ENCODE data around the gene MCTS1. TPM values are rescaled to one million over a fixed set of nuclear protein-coding genes. Genes with fewer than 3 reads are reported as not detected.

The MCTS1 gene
- total RNA-seq, 1 experiment from 2014 or later: 27.7 TPM

GRCh38 chrX:120575379-120576114, 28.4 kb upstream of the MCTS1 start:
- no peak overlapping the region for H3T11ph ChIP-seq (ENCODE audit: low read length)
- H3K4me3 Mint-ChIP-seq: no peak overlapping the region
- peaks cover 26% of the 10 kb centered on the region for H3K9me3 ChIP-seq (ENCODE audit: control insufficient read depth, low read depth, low read length)
- no peaks in the 10 kb centered on the region for H3K79me2 ChIP-seq (ENCODE audit: insufficient read depth, low read length)
- H3K27me3 ChIP-seq (ENCODE audit: insufficient read depth, low read length): no peaks in the 10 kb centered on the region
- H2BK20ac ChIP-seq (ENCODE audit: low read depth, low read length, poor library complexity, severe bottlenecking): no peak overlapping the region
- H3K27ac ChIP-seq (ENCODE audit: insufficient read length, low read depth, low read length): no peak overlapping the region
- H3K36me3 Mint-ChIP-seq (ENCODE audit: insufficient read depth in 1 of 3, low read depth in 3 of 3): peaks cover 6 to 10% (median 7%) of the 10 kb centered on the region in 3 experiments; a peak in 5 of 7 replicates
- no peaks in the 10 kb centered on the region for H3K23me2 ChIP-seq (ENCODE audit: insufficient read length, low read depth, low read length, poor library complexity, severe bottlenecking)
- no peak overlapping the region for H3K27ac Mint-ChIP-seq
- H3K4me1 Mint-ChIP-seq: 0 out of 4 replicates have a peak, but pooled peaks cover 0 to 2% of the 10 kb centered on the region in 2 experiments
- no peak overlapping the region for H2BK12ac ChIP-seq (ENCODE audit: insufficient read length, low read depth, low read length)
- H3K4me2 ChIP-seq (ENCODE audit: insufficient read depth, insufficient read length, low read length): no peak overlapping the region
- no peak overlapping the region for H3K9ac ChIP-seq (ENCODE audit: extremely low read depth, insufficient read length, low read length)
- no peak overlapping the region for H4K8ac ChIP-seq (replicated peaks; ENCODE audit: insufficient read length, low read depth, low read length)
- no peak overlapping the region for H2BK5ac ChIP-seq (ENCODE audit: insufficient read length, low read length)
- H3K27me3 Mint-ChIP-seq (ENCODE audit: low read depth): peaks cover 8% of the 10 kb centered on the region
- H2AK5ac ChIP-seq (ENCODE audit: insufficient read length, low read length): no peak overlapping the region
- no peak overlapping the region for H3K23ac ChIP-seq (ENCODE audit: insufficient read length, low read depth, low read length)
- no peaks in the 10 kb centered on the region for H4K20me1 ChIP-seq (ENCODE audit: control insufficient read depth, insufficient read depth, insufficient read length)
- WGBS (ENCODE audit: extremely low coverage, insufficient read length, low lambda C conversion rate): no CpG with 5 or more reads among the region's 18 CpGs
- no peaks in the 10 kb centered on the region for H3K4me1 ChIP-seq (ENCODE audit: insufficient read depth, low read length)
- H2BK120ac ChIP-seq (ENCODE audit: low read depth, low read length, poor library complexity, severe bottlenecking): no peak overlapping the region
- no peak overlapping the region for H3K56ac ChIP-seq (ENCODE audit: insufficient read length, low read depth, low read length)
- no peak overlapping the region for H2AFZ ChIP-seq (ENCODE audit: low read length)
- H4K5ac ChIP-seq (ENCODE audit: insufficient read length, low read depth, low read length): no peak overlapping the region
- no peak overlapping the region for H4K91ac ChIP-seq (ENCODE audit: insufficient read length, low read depth, low read length)
- H3K18ac ChIP-seq (ENCODE audit: insufficient read length, low read depth, low read length): no peak overlapping the region
- H2BK15ac ChIP-seq (ENCODE audit: low read depth, low read length): no peak overlapping the region
- H3K79me1 ChIP-seq (ENCODE audit: insufficient read depth, low read depth, low read length, poor library complexity, severe bottlenecking): no peaks in the 10 kb centered on the region
- no peak for TF ChIP-seq CTCF (conservative IDR thresholded peaks at IDR 0.05)
- H3K9me3 Mint-ChIP-seq: peaks cover 62 to 76% of the 10 kb centered on the region in 2 experiments
- no peak overlapping the region for H3K4ac ChIP-seq (ENCODE audit: low read depth, low read length)
- no peak overlapping the region for H3K14ac ChIP-seq (ENCODE audit: insufficient read depth, low read length)
- peak; percentile 40 for DNase-seq
